ENCODE results near the gene TEX52. TPM values are rescaled to one million over a fixed set of nuclear protein-coding genes. Genes with fewer than 3 reads are reported as not detected.

The TEX52 gene
- total RNA-seq, 1 experiment from 2014 or later, result 0.34 TPM

GRCh38 chr12:2812290-2813213 lies 44.3 kb downstream of the TEX52 start, which contains the start of gene ITFG2:
Gene ITFG2 (plus strand): TSS chr12:2812668. CDS start chr12:2812761, 93 bp downstream.
- Histone ChIP-seq H3K4me3 (ENCODE audit: low read depth, low read length) (peak within 1 kb of the TSS; percentile 76), H3K4me1 (peaks cover 8% of the 10 kb centered on the region; the same call in 1 of the 2 replicates), H3K9me3 (no peaks in the 10 kb centered on the region), H3K36me3 (ENCODE audit: control insufficient read depth, insufficient read depth, low read length) (no peaks in the 10 kb centered on the region), H3K27me3 (replicated peaks; ENCODE audit: control insufficient read depth, insufficient read depth, low read length) (no peaks in the 10 kb centered on the region)
- peak; percentile 99 to 100 for DNase-seq
- H3K4me3 Mint-ChIP-seq (ENCODE audit: unreplicated experiment), result peak within 1 kb of the TSS; percentile 91
- no peaks in the 10 kb centered on the region for H3K27me3 Mint-ChIP-seq (ENCODE audit: insufficient read depth, unreplicated experiment)
- TSS peak; percentile 77 for BruUV-seq (replicated peaks)
- intact Hi-C loops (cut with micrococcal nuclease; ENCODE audit: unreplicated experiment), result loop anchor here (1.0 to 2.0 kb wide), 5 partner anchors 16 to 146 kb away; partner anchors contain the start of genes FOXM1, RHNO1 and TULP3
- peaks cover 6% of the 10 kb centered on the region for H3K4me1 Mint-ChIP-seq (ENCODE audit: low read depth, unreplicated experiment)
- ChIA-PET CTCF (interaction anchor here (0.6 to 2.0 kb wide), 8 partner anchors 16 to 132 kb away, joined by 3 to 11 read pairs (median 4); partner anchors contain the start of genes FOXM1 and RHNO1), POLR2A (interaction anchor here (0.6 to 1.5 kb wide), 4 partner anchors 16 to 88 kb away, joined by 3 to 10 read pairs (median 6); partner anchors contain the start of gene FKBP4)
- peak within 1 kb of the TSS; percentile 96 for H3K27ac Mint-ChIP-seq (ENCODE audit: unreplicated experiment)
- no peak for TF ChIP-seq CTCF (IDR thresholded peaks at IDR 0.05; ENCODE audit: insufficient read depth in 1 of 2, low read depth in 1 of 2, low read length in 1 of 2, severe bottlenecking in 1 of 2, unreplicated experiment in 1 of 2)
- H3K9me3 Mint-ChIP-seq (ENCODE audit: unreplicated experiment), result no peaks in the 10 kb centered on the region
- peaks cover 56% of the 10 kb centered on the region for H3K36me3 Mint-ChIP-seq (ENCODE audit: insufficient read depth, unreplicated experiment)

GRCh38 chr12:2811801-2812200 lies 45.0 kb downstream of the TEX52 start:
- H3K4me3 ChIP-seq (ENCODE audit: low read depth, low read length), result peak overlapping the region; percentile 30; the same call in 1 of the 2 replicates
- CTCF ChIA-PET, result interaction anchor here (2.0 kb wide), 1 partner anchor 16 kb away, joined by 11 read pairs; no protein-coding TSS in a partner anchor
- H3K9me3 Mint-ChIP-seq (ENCODE audit: unreplicated experiment), result no peaks in the 10 kb centered on the region

More at GRCh38 chr12:2811801-2812200, 45.0 kb downstream of the TEX52 start:
- Histone ChIP-seq H3K36me3 (ENCODE audit: control insufficient read depth, insufficient read depth, low read length) (no peaks in the 10 kb centered on the region), H3K4me1 (peaks cover 8% of the 10 kb centered on the region; the same call in 1 of the 2 replicates), H3K9me3 (no peaks in the 10 kb centered on the region), H3K27me3 (replicated peaks; ENCODE audit: control insufficient read depth, insufficient read depth, low read length) (no peaks in the 10 kb centered on the region)
- TF ChIP-seq CTCF (IDR thresholded peaks at IDR 0.05; ENCODE audit: insufficient read depth in 1 of 2, low read depth in 1 of 2, low read length in 1 of 2, severe bottlenecking in 1 of 2, unreplicated experiment in 1 of 2), result no peak
- H3K27me3 Mint-ChIP-seq (ENCODE audit: insufficient read depth, unreplicated experiment), result no peaks in the 10 kb centered on the region
- intact Hi-C loops (cut with micrococcal nuclease; ENCODE audit: unreplicated experiment), result loop anchor here (1.0 to 2.0 kb wide), 4 partner anchors 16 to 146 kb away; partner anchors contain the start of genes FOXM1, RHNO1 and TULP3
- H3K4me1 Mint-ChIP-seq (ENCODE audit: low read depth, unreplicated experiment), result peaks cover 6% of the 10 kb centered on the region
- peak overlapping the region; percentile 91 for H3K4me3 Mint-ChIP-seq (ENCODE audit: unreplicated experiment)
- POLR2A ChIA-PET, result no interaction called here
- DNase-seq, result peak in 1 of 2 experiments; percentile 42
- peaks cover 55% of the 10 kb centered on the region for H3K36me3 Mint-ChIP-seq (ENCODE audit: insufficient read depth, unreplicated experiment)
- peak overlapping the region; percentile 96 for H3K27ac Mint-ChIP-seq (ENCODE audit: unreplicated experiment)
- BruUV-seq (replicated peaks), result no TSS peak
